ENCODE data around the gene AAR2.

The AAR2 gene

GRCh38 chr20:36199345-36200257, 36.7 kb upstream of the AAR2 start:
- TF ChIP-seq EZH2phosphoT487 (IDR thresholded peaks at IDR 0.05; ENCODE audit: low read depth) = no peak
- peak; percentile 89 for TF ChIP-seq CTCF (IDR thresholded peaks at IDR 0.05; ENCODE audit: low read depth, low read length)
- no peaks in the 10 kb centered on the region for H3K36me3 ChIP-seq (replicated peaks; ENCODE audit: low read depth, low read length)
- H3K27me3 ChIP-seq (ENCODE audit: low read depth, low read length) = peaks cover 20% of the 10 kb centered on the region
- H2AFZ ChIP-seq (ENCODE audit: low read depth, low read length) = no peak overlapping the region; the same call in 1 of the 2 replicates
- H3K9me3 ChIP-seq (ENCODE audit: insufficient read depth, low read length) = no peaks in the 10 kb centered on the region
- H3K4me2 ChIP-seq (ENCODE audit: low read length) = peak overlapping the region; percentile 46
- no peak overlapping the region for H3K4me3 ChIP-seq (ENCODE audit: low read length)
- H4K20me1 ChIP-seq (ENCODE audit: insufficient read depth, low read length) = no peaks in the 10 kb centered on the region
- H3K9ac ChIP-seq (ENCODE audit: low read length) = no peak overlapping the region
- H3K4me1 ChIP-seq (ENCODE audit: low read length) = peaks cover 11% of the 10 kb centered on the region; the same call in 1 of the 2 replicates
- H3K79me2 ChIP-seq (ENCODE audit: low read length) = no peaks in the 10 kb centered on the region
- no peak overlapping the region for H3K27ac ChIP-seq (ENCODE audit: low read length)

GRCh38 chr20:36200451-36200850, 35.8 kb upstream of the AAR2 start:
- Histone ChIP-seq H3K79me2 (ENCODE audit: low read length) (no peaks in the 10 kb centered on the region), H3K4me2 (ENCODE audit: low read length) (no peak overlapping the region), H3K9me3 (ENCODE audit: insufficient read depth, low read length) (no peaks in the 10 kb centered on the region), H3K9ac (ENCODE audit: low read length) (no peak overlapping the region), H3K36me3 (replicated peaks; ENCODE audit: low read depth, low read length) (no peaks in the 10 kb centered on the region), H3K27ac (ENCODE audit: low read length) (no peak overlapping the region), H2AFZ (ENCODE audit: low read depth, low read length) (no peak overlapping the region), H3K27me3 (ENCODE audit: low read depth, low read length) (peaks cover 20% of the 10 kb centered on the region), H3K4me3 (ENCODE audit: low read length) (no peak overlapping the region), H4K20me1 (ENCODE audit: insufficient read depth, low read length) (no peaks in the 10 kb centered on the region), H3K4me1 (ENCODE audit: low read length) (peaks cover 11% of the 10 kb centered on the region; the same call in 1 of the 2 replicates)
- TF ChIP-seq EZH2phosphoT487 (IDR thresholded peaks at IDR 0.05; ENCODE audit: low read depth) (no peak), CTCF (IDR thresholded peaks at IDR 0.05; ENCODE audit: low read depth, low read length) (no peak)

GRCh38 chr20:36201198-36201597, 35.1 kb upstream of the AAR2 start:
- Histone ChIP-seq H3K4me2 (ENCODE audit: low read length) (no peak overlapping the region), H3K36me3 (replicated peaks; ENCODE audit: low read depth, low read length) (no peaks in the 10 kb centered on the region), H3K27ac (ENCODE audit: low read length) (no peak overlapping the region), H3K4me1 (ENCODE audit: low read length) (peaks cover 11% of the 10 kb centered on the region; the same call in 1 of the 2 replicates), H4K20me1 (ENCODE audit: insufficient read depth, low read length) (no peaks in the 10 kb centered on the region), H3K9ac (ENCODE audit: low read length) (no peak overlapping the region), H3K4me3 (ENCODE audit: low read length) (no peak overlapping the region), H3K9me3 (ENCODE audit: insufficient read depth, low read length) (no peaks in the 10 kb centered on the region), H3K79me2 (ENCODE audit: low read length) (no peaks in the 10 kb centered on the region), H3K27me3 (ENCODE audit: low read depth, low read length) (peaks cover 15% of the 10 kb centered on the region), H2AFZ (ENCODE audit: low read depth, low read length) (no peak overlapping the region)
- TF ChIP-seq EZH2phosphoT487 (IDR thresholded peaks at IDR 0.05; ENCODE audit: low read depth) (no peak), CTCF (IDR thresholded peaks at IDR 0.05; ENCODE audit: low read depth, low read length) (no peak)

- TF ChIP-seq EZH2phosphoT487 (IDR thresholded peaks at IDR 0.05; ENCODE audit: low read depth) (no peak), CTCF (IDR thresholded peaks at IDR 0.05; ENCODE audit: low read depth, low read length) (peak; percentile 97)
- H3K4me1 ChIP-seq (ENCODE audit: low read length) = peaks cover 11% of the 10 kb centered on the region; the same call in 1 of the 2 replicates
- H3K9me3 ChIP-seq (ENCODE audit: insufficient read depth, low read length) = no peaks in the 10 kb centered on the region
- no peaks in the 10 kb centered on the region for H3K36me3 ChIP-seq (replicated peaks; ENCODE audit: low read depth, low read length)
- H3K4me2 ChIP-seq (ENCODE audit: low read length) = peak overlapping the region; percentile 85
- no peak overlapping the region for H3K27ac ChIP-seq (ENCODE audit: low read length)
- no peaks in the 10 kb centered on the region for H3K79me2 ChIP-seq (ENCODE audit: low read length)
- H2AFZ ChIP-seq (ENCODE audit: low read depth, low read length) = peak overlapping the region; percentile 93
- peaks cover 3% of the 10 kb centered on the region; the same call in 1 of the 2 replicates for H3K27me3 ChIP-seq (ENCODE audit: low read depth, low read length)
- H3K9ac ChIP-seq (ENCODE audit: low read length) = peak overlapping the region; percentile 31
- no peaks in the 10 kb centered on the region for H4K20me1 ChIP-seq (ENCODE audit: insufficient read depth, low read length)
- H3K4me3 ChIP-seq (ENCODE audit: low read length) = peak overlapping the region; percentile 76
These were observed 33.4 kb upstream of the AAR2 start for GRCh38 chr20:36202891-36203338.
